NT2/D1 (cell line): ENCODE measurements around the gene PLXNA1.

Experiments used
- DNase-seq: peaks from one replicate; pipeline ENCODE4 v3.0.0-alpha.2; 2011; ENCODE audit warnings: low read depth, low spot score
- H3K27me3 ChIP-seq: 2 replicates; pipeline ENCODE4 v1.6.0; 2011; ENCODE audit warnings: mild to moderate bottlenecking; ENCODE audit not compliant: insufficient read length, insufficient read depth
- H3K36me3 ChIP-seq: 2 replicates; pipeline ENCODE4 v1.6.1; 2011; ENCODE audit warnings: mild to moderate bottlenecking, low read length, mixed read lengths; ENCODE audit not compliant: insufficient read depth, insufficient read length
- H3K4me1 ChIP-seq: 2 replicates; pipeline ENCODE4 v1.5.1; 2011; ENCODE audit not compliant: insufficient read depth, insufficient read length
- H3K4me3 ChIP-seq: 2 replicates; pipeline ENCODE4 v1.5.1; 2011; ENCODE audit warnings: low read depth; ENCODE audit not compliant: insufficient read length
- H3K9ac ChIP-seq: 2 replicates; pipeline ENCODE4 v1.6.0; 2011; ENCODE audit warnings: low read depth; ENCODE audit not compliant: insufficient read length
- H3K9me3 ChIP-seq: 2 replicates; pipeline ENCODE4 v1.5.1; 2011; ENCODE audit warnings: mild to moderate bottlenecking, low read length; ENCODE audit not compliant: insufficient read depth
- SUZ12 ChIP-seq: IDR thresholded peaks from 2 replicates; pipeline ENCODE4 v1.6.1; 2011; ENCODE audit not compliant: insufficient read length, insufficient read depth; ENCODE audit errors: extremely low read depth
- YY1 ChIP-seq: IDR thresholded peaks from 2 replicates; pipeline ENCODE4 v1.6.1; 2011; ENCODE audit not compliant: insufficient read length, insufficient read depth
- ZNF274 ChIP-seq: IDR thresholded peaks from 2 replicates; pipeline ENCODE4 v1.6.1; 2011; ENCODE audit warnings: mild to moderate bottlenecking, low read depth, low read length

PLXNA1 gene

DNA sequence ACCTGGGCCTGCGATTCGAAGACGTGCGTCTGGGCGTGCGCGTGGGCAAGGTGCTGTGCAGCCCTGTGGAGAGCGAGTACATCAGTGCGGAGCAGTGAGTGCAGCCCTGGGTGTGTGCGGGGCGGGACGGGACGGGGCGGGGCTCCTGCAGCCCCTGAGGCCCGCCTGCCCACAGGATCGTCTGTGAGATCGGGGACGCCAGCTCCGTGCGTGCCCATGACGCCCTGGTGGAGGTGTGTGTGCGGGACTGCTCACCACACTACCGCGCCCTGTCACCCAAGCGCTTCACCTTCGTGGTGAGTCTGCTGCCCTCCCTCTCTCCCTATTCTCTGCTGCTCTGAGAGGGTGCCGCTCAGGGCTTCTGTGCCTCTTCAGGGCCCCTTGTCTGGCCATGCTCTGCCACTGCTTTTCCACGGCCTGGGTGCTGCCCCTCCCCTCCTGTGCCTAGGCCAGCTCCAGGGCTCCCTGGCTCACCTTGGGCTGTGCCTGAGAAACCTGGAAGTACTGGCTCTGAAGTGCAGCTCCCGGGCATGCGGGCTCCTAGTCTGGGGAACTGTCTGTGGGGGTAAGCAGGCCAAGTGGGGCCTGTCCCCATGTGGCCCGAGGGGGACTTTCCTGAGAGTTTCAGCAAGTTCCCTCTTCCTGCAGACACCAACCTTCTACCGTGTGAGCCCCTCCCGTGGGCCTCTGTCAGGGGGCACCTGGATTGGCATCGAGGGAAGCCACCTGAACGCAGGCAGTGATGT is 31.8 kb downstream of the PLXNA1 start:
- peaks cover 6% of the 10 kb centered on the region for H3K4me1 ChIP-seq
- H3K36me3 ChIP-seq: peaks cover 98% of the 10 kb centered on the region
- DNase-seq: no peak
- H3K4me3 ChIP-seq: no peak overlapping the region
- H3K27me3 ChIP-seq: no peaks in the 10 kb centered on the region
- no peak overlapping the region for H3K9ac ChIP-seq
- TF ChIP-seq YY1 (no peak), ZNF274 (no peak), SUZ12 (no peak)
- no peaks in the 10 kb centered on the region for H3K9me3 ChIP-seq

DNA sequence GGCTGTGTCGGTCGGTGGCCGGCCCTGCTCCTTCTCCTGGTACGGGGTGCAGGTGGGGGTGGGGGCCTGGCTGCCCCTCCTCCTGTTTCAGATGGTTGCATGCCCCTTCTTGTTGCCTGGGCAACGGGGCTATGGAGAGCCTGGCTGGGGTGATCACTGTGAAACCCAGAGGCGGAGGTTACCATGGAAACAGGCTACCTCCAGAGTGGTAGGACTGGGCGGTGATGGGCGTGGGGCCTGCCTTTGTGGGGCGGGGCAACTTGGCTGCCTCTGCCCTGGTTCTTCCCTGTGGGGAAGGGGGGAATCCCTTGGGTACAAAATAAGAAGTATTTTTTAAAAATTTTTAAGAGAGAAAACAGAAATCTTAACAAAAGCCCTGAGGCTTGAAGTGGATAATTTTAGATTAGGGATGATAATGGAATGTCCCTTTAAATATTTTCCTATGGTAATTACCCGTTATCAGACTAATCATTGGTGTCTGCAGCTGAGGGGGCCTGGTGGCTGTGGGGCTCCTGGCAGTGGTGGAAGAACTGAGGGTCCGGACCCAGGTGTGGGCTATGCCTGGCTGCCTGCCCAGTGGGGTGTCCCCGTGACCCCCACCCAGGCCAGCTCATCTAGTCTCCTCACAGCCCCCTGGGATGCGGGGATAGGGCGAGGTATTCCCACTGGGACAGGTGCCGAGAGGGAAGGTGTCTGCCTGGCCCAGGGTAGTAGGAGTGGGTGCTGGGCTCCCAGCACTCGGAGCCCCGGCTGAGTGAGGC is 32.5 kb downstream of the PLXNA1 start:
- peak; percentile 9 for DNase-seq
- Histone ChIP-seq H3K4me3 (no peak overlapping the region), H3K4me1 (peaks cover 6% of the 10 kb centered on the region), H3K27me3 (no peaks in the 10 kb centered on the region), H3K9me3 (no peaks in the 10 kb centered on the region), H3K9ac (no peak overlapping the region), H3K36me3 (peaks cover 98% of the 10 kb centered on the region)
- TF ChIP-seq YY1: no peak
- no peak for TF ChIP-seq ZNF274
- no peak for TF ChIP-seq SUZ12

DNA sequence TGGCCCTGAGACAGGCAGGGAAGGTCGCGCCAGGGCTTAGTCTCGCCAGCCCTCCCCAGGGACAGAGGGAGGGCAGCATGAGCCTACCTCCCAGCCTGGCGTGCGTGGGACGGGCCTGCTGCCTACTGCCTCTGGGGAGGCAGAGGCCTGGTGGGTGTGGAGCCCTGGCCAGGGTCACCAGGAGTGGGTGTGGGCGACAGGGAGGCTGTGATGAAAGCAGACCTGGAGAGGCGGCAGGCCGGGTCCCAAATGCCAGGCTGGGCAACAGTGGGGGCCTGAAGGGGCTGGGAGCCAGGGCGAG is 33.1 kb downstream of the PLXNA1 start:
- no peaks in the 10 kb centered on the region for H3K27me3 ChIP-seq

DNA sequence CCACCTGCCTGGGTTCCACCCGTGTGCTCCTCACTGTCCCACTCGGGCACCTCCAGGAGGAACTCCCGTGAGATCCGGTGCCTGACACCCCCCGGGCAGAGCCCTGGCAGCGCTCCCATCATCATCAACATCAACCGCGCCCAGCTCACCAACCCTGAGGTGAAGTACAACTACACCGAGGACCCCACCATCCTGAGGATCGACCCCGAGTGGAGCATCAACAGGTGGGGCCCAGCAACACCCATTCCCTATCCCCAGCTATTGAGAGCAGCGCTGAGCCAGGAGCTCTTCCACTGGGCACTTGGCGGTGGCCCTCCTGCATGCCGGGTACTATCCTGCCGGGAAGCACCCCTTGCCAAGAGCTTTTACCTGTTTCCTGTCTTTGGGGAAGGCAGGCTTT is 33.5 kb downstream of the PLXNA1 start:
- Histone ChIP-seq H3K27me3 (no peaks in the 10 kb centered on the region), H3K36me3 (peaks cover 98% of the 10 kb centered on the region), H3K4me1 (peaks cover 6% of the 10 kb centered on the region), H3K9ac (no peak overlapping the region), H3K4me3 (no peak overlapping the region), H3K9me3 (no peaks in the 10 kb centered on the region)
- TF ChIP-seq YY1 (no peak), ZNF274 (no peak), SUZ12 (no peak)
- DNase-seq: no peak

More for the DNA sequence above, 33.1 kb downstream of the PLXNA1 start:
- Histone ChIP-seq H3K4me1 (peaks cover 6% of the 10 kb centered on the region), H3K9ac (no peak overlapping the region), H3K4me3 (no peak overlapping the region), H3K36me3 (peaks cover 98% of the 10 kb centered on the region), H3K9me3 (no peaks in the 10 kb centered on the region)
- no peak for DNase-seq
- TF ChIP-seq ZNF274 (no peak), YY1 (no peak), SUZ12 (no peak)

DNA sequence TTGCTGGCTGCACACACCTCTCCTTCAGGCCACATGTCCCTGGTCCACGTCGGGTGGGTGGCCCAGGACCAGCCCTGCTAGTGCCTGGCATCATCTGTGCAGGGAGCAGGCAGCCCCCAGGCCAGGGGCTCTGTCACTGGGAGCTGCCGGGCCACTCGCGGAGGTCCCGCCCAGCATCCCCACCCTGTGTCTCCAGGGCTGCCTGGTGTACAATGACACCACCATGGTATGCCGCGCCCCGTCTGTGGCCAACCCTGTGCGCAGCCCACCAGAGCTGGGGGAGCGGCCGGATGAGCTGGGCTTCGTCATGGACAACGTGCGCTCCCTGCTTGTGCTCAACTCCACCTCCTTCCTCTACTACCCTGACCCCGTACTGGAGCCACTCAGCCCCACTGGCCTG is 34.3 kb downstream of the PLXNA1 start:
- peaks cover 98% of the 10 kb centered on the region for H3K36me3 ChIP-seq
- H3K27me3 ChIP-seq: no peaks in the 10 kb centered on the region
- H3K9ac ChIP-seq: no peak overlapping the region
- no peaks in the 10 kb centered on the region for H3K9me3 ChIP-seq
- H3K4me1 ChIP-seq: peaks cover 6% of the 10 kb centered on the region
- no peak for DNase-seq
- H3K4me3 ChIP-seq: no peak overlapping the region
- TF ChIP-seq YY1 (no peak), ZNF274 (no peak), SUZ12 (no peak)

DNA sequence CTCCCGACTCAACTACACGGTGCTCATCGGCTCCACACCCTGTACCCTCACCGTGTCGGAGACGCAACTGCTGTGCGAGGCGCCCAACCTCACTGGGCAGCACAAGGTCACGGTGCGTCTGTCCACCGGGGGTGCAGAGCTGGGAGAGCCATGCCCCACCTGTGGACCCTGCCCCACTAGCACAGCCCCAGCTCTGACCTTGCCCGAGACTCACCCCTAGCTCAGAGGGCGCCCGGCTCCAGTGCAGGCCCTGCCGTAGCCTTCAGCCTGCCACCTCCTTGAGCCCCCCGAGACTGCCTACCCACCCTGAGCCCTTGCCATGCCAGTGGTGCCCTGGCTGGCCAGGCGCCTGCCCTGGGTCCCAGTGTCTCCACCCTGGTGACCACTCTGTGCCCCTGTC is 34.9 kb downstream of the PLXNA1 start:
- DNase-seq: no peak
- no peak overlapping the region for H3K9ac ChIP-seq
- TF ChIP-seq YY1 (no peak), ZNF274 (no peak), SUZ12 (no peak)
- no peaks in the 10 kb centered on the region for H3K27me3 ChIP-seq
- H3K36me3 ChIP-seq: peaks cover 98% of the 10 kb centered on the region
- H3K4me1 ChIP-seq: peaks cover 6% of the 10 kb centered on the region
- H3K4me3 ChIP-seq: no peak overlapping the region
- no peaks in the 10 kb centered on the region for H3K9me3 ChIP-seq

DNA sequence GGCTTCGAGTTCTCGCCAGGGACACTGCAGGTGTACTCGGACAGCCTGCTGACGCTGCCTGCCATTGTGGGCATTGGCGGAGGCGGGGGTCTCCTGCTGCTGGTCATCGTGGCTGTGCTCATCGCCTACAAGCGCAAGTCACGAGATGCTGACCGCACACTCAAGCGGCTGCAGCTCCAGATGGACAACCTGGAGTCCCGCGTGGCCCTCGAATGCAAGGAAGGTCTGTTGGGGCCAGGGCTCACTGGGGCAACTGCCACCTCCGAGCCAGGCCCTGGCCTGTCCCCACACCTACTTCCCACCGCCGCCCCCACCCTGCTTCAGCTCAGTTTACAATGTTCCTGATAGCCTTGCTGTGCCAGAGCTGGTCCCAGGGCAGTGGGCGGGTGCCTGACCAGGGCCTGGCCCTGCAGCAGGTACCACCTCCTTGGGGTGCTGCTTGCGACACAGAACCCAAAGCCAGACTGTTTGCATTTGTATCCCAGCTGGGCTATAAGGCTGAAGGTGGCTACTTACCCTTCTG is 35.5 kb downstream of the PLXNA1 start:
- H3K4me3 ChIP-seq: no peak overlapping the region
- no peaks in the 10 kb centered on the region for H3K9me3 ChIP-seq
- DNase-seq: no peak
- H3K27me3 ChIP-seq: no peaks in the 10 kb centered on the region
- peaks cover 99% of the 10 kb centered on the region for H3K36me3 ChIP-seq
- TF ChIP-seq ZNF274: no peak
- TF ChIP-seq SUZ12: no peak
- TF ChIP-seq YY1: no peak
- peaks cover 6% of the 10 kb centered on the region for H3K4me1 ChIP-seq
- no peak overlapping the region for H3K9ac ChIP-seq
